Subcutaneous abdominal adipose tissue (tissue), 5 donors: ENCODE measurements around the gene ARNT2.

ENCODE experiments used
- H3K27ac ChIP-seq: one replicate; pipeline ENCODE4 v1.7.0; 2013; ENCODE audit warnings: low read depth, mild to moderate bottlenecking, inconsistent platforms, low read length, moderate library complexity
- H3K27me3 ChIP-seq, 5 donors: one replicate each; pipeline ENCODE4 v1.7.0; 2013; ENCODE audit warnings: low read length in 5 of 5, inconsistent platforms in 1 of 5; ENCODE audit not compliant: control insufficient read depth in 5 of 5, insufficient read depth in 4 of 5
- H3K36me3 ChIP-seq, 5 donors: one replicate each; pipeline ENCODE4 v1.7.0; 2013; ENCODE audit warnings: low read length in 5 of 5; ENCODE audit not compliant: control insufficient read depth in 5 of 5, insufficient read depth in 5 of 5
- H3K4me1 ChIP-seq, 5 donors: one replicate each; pipeline ENCODE4 v1.7.0; 2013; ENCODE audit warnings: low read length in 5 of 5, mild to moderate bottlenecking in 3 of 5, moderate library complexity in 1 of 5; ENCODE audit not compliant: control insufficient read depth in 5 of 5, insufficient read depth in 5 of 5
- H3K4me3 ChIP-seq, 5 donors: one replicate each; pipeline ENCODE4 v1.7.0; 2013; ENCODE audit warnings: low read length in 5 of 5, low read depth in 1 of 5
- H3K9ac ChIP-seq, 5 donors: one replicate each; pipeline ENCODE4 v1.7.0; 2013; ENCODE audit warnings: low read length in 5 of 5, mild to moderate bottlenecking in 4 of 5, moderate library complexity in 3 of 5
- H3K9me3 ChIP-seq, 5 donors: one replicate each; pipeline ENCODE4 v1.7.0; 2013; ENCODE audit warnings: low read length in 5 of 5; ENCODE audit not compliant: control insufficient read depth in 5 of 5
- donor health status: healthy.
- donor health status: healthy.
- donor health status: healthy.
- donor health status: healthy.
- donor health status: healthy.

The ARNT2 gene

DNA sequence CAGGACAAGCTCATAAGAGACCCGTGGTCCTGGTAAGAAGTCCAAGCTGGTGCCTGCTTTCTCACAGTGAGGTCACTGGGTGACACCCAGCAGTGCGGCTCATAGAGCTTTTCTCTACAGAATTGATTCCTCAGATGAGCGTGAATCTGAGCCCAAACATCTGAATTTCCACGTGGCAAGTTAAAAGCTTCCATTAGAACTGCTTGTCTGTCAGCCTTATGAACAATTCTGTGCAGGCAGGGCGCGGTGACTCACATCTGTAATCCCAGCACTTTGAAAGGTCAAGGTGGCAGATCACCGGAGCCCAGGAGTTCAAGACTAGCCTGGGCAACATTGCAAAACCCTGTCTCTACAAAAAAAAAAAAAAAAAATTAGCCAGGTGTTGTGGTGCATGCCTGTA is 177.8 kb downstream of the ARNT2 start:
- Histone ChIP-seq H3K36me3 (no peaks in the 10 kb centered on the region), H3K4me1 (peaks cover 0 to 2% (median 0%) of the 10 kb centered on the region in 5 donors), H3K27ac (no peak overlapping the region), H3K27me3 (peaks cover 0 to 8% (median 0%) of the 10 kb centered on the region in 5 donors), H3K9ac (no peak overlapping the region), H3K9me3 (no peaks in the 10 kb centered on the region), H3K4me3 (no peak overlapping the region)

DNA sequence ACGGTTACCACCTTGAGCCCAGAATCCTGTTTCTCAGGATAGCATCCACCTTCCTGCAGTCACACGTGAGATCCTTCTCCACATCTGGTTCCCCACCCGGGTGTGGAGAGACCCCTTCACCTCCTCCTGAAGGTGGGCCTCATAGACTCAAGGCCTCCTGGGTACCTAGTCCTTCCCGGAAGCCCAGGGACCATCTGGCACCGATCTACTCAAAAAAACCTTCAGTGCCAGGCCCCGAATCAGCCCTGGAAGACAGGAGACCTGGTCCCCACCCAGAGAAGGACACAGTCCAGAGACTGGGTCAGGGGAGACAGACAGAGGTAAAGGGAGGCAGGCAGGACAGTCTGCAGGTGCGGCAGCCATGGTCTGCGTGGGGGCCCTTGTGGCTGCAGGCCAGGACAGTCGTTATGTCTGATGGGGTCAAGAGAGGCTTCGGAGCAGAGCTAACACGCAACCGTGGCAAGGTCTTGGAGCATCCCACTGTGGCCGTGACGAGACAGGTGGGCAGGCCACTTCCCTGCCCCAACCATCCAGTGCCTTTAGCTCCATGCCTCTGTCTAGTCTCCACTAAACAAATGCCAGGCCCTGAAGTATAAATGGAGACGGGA is 178.7 kb downstream of the ARNT2 start:
- Histone ChIP-seq H3K27ac (no peak overlapping the region), H3K9ac (no peak overlapping the region), H3K4me3 (no peak overlapping the region), H3K4me1 (peaks cover 0 to 2% (median 0%) of the 10 kb centered on the region in 5 donors), H3K36me3 (no peaks in the 10 kb centered on the region), H3K9me3 (no peaks in the 10 kb centered on the region), H3K27me3 (peaks cover 0 to 3% (median 0%) of the 10 kb centered on the region in 5 donors)

- H3K27ac ChIP-seq = no peak overlapping the region
- no peak overlapping the region for H3K9ac ChIP-seq
- no peaks in the 10 kb centered on the region for H3K36me3 ChIP-seq
- H3K4me1 ChIP-seq = peaks cover 0 to 2% (median 0%) of the 10 kb centered on the region in 5 donors
- H3K27me3 ChIP-seq = peaks cover 0 to 3% (median 0%) of the 10 kb centered on the region in 5 donors
- H3K4me3 ChIP-seq = no peak overlapping the region
- no peaks in the 10 kb centered on the region for H3K9me3 ChIP-seq
These were observed 180.4 kb downstream of the ARNT2 start for GRCh38 chr15:80584561-80584964.

DNA sequence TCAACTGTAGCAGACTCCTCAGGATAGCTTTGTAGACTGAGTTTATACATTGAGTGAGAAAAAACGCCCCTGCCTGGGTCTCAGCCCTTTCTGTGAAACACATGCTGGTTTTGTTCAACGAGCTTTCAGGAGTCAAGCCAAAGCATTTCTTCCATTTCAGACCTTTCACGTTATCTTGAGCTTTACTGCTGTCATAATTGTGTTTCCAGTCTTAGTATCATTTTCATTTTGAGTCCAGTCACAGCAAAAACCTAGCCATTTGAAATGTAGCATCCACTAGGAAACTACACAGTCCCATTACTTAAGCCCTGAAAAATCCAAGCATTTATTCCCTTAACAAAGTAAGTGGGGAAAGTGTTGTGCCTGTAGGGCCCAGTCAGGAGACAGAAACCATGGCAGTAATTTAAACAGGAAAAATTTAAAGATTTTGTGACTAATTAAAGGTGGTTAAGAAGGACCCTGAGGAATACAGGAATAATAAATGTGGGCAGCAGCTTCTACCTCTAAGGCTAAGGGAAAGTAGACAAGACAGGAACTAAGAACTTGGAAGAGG is 180.9 kb downstream of the ARNT2 start:
- peaks cover 0 to 2% (median 0%) of the 10 kb centered on the region in 5 donors for H3K4me1 ChIP-seq
- no peaks in the 10 kb centered on the region for H3K9me3 ChIP-seq
- no peak overlapping the region for H3K4me3 ChIP-seq
- no peak overlapping the region for H3K27ac ChIP-seq
- H3K9ac ChIP-seq = no peak overlapping the region
- H3K36me3 ChIP-seq = no peaks in the 10 kb centered on the region
- peaks cover 0 to 3% (median 0%) of the 10 kb centered on the region in 5 donors for H3K27me3 ChIP-seq

DNA sequence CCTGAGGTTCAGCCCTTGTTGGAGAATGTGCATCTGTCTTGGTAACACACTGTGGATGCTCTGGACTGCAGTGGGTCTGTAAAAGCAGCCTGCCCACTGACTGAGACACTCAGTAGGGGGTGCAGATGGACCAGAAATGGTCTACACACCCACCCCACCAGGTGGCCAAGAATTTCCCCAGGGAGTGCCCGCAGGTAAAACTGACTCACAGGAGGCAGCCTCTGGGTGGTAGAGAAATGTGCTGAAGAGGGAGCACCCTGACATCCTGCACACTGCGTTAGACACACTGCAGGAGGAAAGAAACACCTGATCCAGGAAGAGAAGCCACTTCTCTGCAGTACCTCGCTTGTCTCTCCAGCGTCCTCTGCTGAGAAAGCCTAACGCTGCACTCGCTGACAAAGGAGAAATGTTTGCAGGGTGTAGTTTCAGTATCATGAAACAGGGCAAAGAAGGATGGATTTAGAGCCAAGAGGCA is 181.4 kb downstream of the ARNT2 start:
- Histone ChIP-seq H3K4me3 (no peak overlapping the region), H3K4me1 (peaks cover 0 to 2% (median 0%) of the 10 kb centered on the region in 5 donors), H3K27ac (no peak overlapping the region), H3K27me3 (no peaks in the 10 kb centered on the region), H3K36me3 (no peaks in the 10 kb centered on the region), H3K9me3 (no peaks in the 10 kb centered on the region), H3K9ac (no peak overlapping the region)

GRCh38 chr15:80586161-80586560 is 182.0 kb downstream of the ARNT2 start:
- H3K9me3 ChIP-seq = no peaks in the 10 kb centered on the region
- H3K9ac ChIP-seq = no peak overlapping the region
- no peak overlapping the region for H3K4me3 ChIP-seq
- no peaks in the 10 kb centered on the region for H3K36me3 ChIP-seq
- peaks cover 0 to 2% (median 0%) of the 10 kb centered on the region in 5 donors for H3K4me1 ChIP-seq
- no peaks in the 10 kb centered on the region for H3K27me3 ChIP-seq
- no peak overlapping the region for H3K27ac ChIP-seq

DNA sequence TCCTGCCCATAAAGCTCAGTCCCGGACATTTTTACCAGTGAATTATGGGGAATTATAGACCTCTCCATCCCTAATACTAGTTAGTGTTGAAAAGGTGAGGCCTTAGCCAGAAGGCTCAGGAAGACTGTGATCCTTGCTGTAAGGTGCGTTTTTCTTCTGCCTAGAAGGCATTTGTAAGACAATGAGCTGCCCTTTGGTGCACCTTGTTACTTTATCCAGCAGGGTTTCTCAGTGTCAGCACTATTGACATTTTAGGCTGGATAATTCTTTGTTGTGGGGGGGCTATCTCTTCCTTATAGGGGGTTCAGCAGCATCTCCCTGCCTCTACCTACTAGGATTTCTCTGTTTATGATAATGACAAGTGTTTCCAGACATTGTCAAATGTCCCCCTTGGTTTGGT is 182.8 kb downstream of the ARNT2 start:
- Histone ChIP-seq H3K9me3 (no peaks in the 10 kb centered on the region), H3K27me3 (peaks cover 0 to 2% (median 0%) of the 10 kb centered on the region in 5 donors), H3K4me3 (no peak overlapping the region), H3K36me3 (no peaks in the 10 kb centered on the region), H3K27ac (no peak overlapping the region), H3K4me1 (no peaks in the 10 kb centered on the region), H3K9ac (no peak overlapping the region)

- Histone ChIP-seq H3K9me3 (no peaks in the 10 kb centered on the region), H3K27ac (no peak overlapping the region), H3K9ac (no peak overlapping the region), H3K4me1 (no peaks in the 10 kb centered on the region), H3K36me3 (no peaks in the 10 kb centered on the region), H3K4me3 (no peak overlapping the region), H3K27me3 (peaks cover 0 to 5% (median 0%) of the 10 kb centered on the region in 5 donors)
These were observed 183.8 kb downstream of the ARNT2 start for GRCh38 chr15:80587816-80588456.

DNA sequence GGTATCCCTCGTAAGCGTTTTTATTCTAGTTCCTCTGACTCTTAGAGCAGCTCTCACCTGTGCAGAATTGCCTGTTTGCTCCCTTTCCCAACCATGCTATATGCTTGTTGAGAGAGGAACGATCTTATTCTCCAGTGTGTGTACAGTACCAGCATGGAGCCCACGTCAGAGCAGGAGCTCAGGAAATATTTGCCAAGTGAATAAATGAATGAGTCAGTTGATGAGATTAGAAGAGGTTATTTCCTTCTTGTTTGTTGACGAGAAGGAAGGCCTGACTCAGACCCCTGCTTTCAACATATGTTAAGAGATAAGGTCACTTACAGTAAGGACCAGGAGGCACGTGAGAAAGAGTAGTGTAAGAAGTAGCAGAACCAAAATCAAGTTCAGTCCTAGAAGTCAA is 184.6 kb downstream of the ARNT2 start:
- Histone ChIP-seq H3K4me1 (no peaks in the 10 kb centered on the region), H3K4me3 (no peak overlapping the region), H3K36me3 (no peaks in the 10 kb centered on the region), H3K27me3 (peaks cover 0 to 5% (median 0%) of the 10 kb centered on the region in 5 donors), H3K9ac (no peak overlapping the region), H3K27ac (no peak overlapping the region), H3K9me3 (no peaks in the 10 kb centered on the region)

DNA sequence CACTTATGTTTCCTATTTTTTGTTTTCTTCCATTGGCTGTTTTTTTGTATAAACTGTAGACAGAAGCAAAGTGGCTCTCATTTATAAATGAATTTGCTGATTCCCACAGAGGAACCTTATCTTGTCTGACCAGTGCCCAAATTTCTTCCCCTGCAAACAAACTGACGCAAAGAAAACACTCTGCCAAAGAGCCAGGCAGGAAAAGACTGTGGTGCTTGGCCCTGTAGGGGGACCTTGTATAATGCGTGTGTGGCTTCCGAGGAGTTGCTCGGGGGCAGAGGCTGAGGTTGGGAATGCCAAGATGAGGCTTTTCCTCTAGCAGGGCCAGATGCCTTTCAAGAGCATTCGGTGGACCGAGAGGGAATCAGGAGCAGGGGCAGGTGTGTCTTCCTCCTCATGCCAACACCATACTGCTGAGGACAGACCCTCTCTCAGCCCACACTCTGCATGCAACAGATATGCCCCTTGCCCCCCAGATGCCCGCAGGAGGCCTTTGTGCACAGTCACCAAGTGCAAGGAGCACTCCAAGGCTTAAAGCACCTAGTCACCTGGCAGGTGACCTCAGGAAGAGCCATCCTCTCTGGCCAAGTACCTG is 186.7 kb downstream of the ARNT2 start:
- Histone ChIP-seq H3K9me3 (no peaks in the 10 kb centered on the region), H3K4me1 (peaks cover 0 to 16% (median 5%) of the 10 kb centered on the region in 5 donors), H3K36me3 (no peaks in the 10 kb centered on the region), H3K4me3 (no peak overlapping the region), H3K27ac (no peak overlapping the region), H3K27me3 (peaks cover 0 to 5% (median 0%) of the 10 kb centered on the region in 5 donors), H3K9ac (no peak overlapping the region)
